Panc1 (cell line): ENCODE data around the gene CSF1R. TPM values are rescaled to one million over a fixed set of nuclear protein-coding genes. Genes with fewer than 3 reads are reported as not detected.
A peak's percentile ranks its signal among the peaks of the same experiment; 100 is the strongest.

Source experiments
- ATAC-seq: fragments of 200-7000 bp; cut with Tn5 transposase; 2 replicates; pipeline ENCODE4 v1.9.1; 2020; ENCODE audit warnings: mild to moderate bottlenecking, moderate library complexity
- BruUV-seq: library from RNA; stranded (reverse); fragments of 400-500 nt; replicated peaks from 2 replicates; lab custom pipeline; 2021; lab: Mats Ljungman, UMichigan
- CTCF ChIA-PET: fragments of 300-600 bp; sonication (Branson Sonifier 250); formaldehyde crosslinking; loops from one replicate; lab custom pipeline; 2022; ENCODE audit warnings: antibody characterized with exemption; lab: Charles Lee
- POLR2A ChIA-PET: fragments of 300-600 bp; sonication (Branson Sonifier 250); formaldehyde crosslinking; loops from one replicate; lab custom pipeline; 2022; ENCODE audit warnings: antibody characterized with exemption; lab: Charles Lee
- DNase-seq: peaks from one replicate; pipeline ENCODE4 v3.0.0-alpha.2; 2010; ENCODE audit warnings: low read depth, low spot score
- H3K27ac ChIP-seq: 2 replicates; pipeline ENCODE4 v1.5.1; 2011; ENCODE audit warnings: mild to moderate bottlenecking, low read length, inconsistent platforms
- H3K27me3 ChIP-seq: fragments of 200-500 bp; sonication (Bioruptor generic); 2 replicates; pipeline ENCODE4 v1.6.0; 2014; ENCODE audit warnings: low read length, inconsistent platforms; ENCODE audit not compliant: control insufficient read depth, insufficient read depth
- H3K36me3 ChIP-seq: fragments of 200-500 bp; sonication (Bioruptor generic); 2 replicates; pipeline ENCODE4 v1.5.1; 2014; ENCODE audit warnings: inconsistent platforms, mild to moderate bottlenecking, low read length, moderate library complexity; ENCODE audit not compliant: control insufficient read depth, insufficient read depth
- H3K4me1 ChIP-seq: 2 replicates; pipeline ENCODE4 v1.5.1; 2011; ENCODE audit warnings: inconsistent platforms, mild to moderate bottlenecking, low read length, moderate library complexity; ENCODE audit not compliant: control insufficient read depth, insufficient read depth
- H3K4me3 ChIP-seq, 2 experiments: 2 replicates each; pipeline ENCODE4 v1.5.1; 2011 to 2012; ENCODE audit warnings: low read depth in 2 of 2, low read length in 2 of 2, mild to moderate bottlenecking in 2 of 2, inconsistent platforms in 1 of 2, moderate library complexity in 1 of 2
- H3K9me3 ChIP-seq: fragments of 200-500 bp; sonication (Bioruptor generic); 2 replicates; pipeline ENCODE4 v1.5.1; 2014; ENCODE audit warnings: low read depth, mild to moderate bottlenecking, inconsistent platforms, low read length, moderate library complexity; ENCODE audit not compliant: control insufficient read depth, insufficient read depth
- CTCF ChIP-seq: fragments of 450-650 bp; IDR thresholded peaks from 2 replicates; pipeline ENCODE4 v1.5.1; 2017; ENCODE audit warnings: mild to moderate bottlenecking
- POLR2AphosphoS5 ChIP-seq: IDR thresholded peaks from 2 replicates; pipeline ENCODE4 v1.6.1; 2012; ENCODE audit warnings: mild to moderate bottlenecking, low read depth, low read length, moderate library complexity
- REST ChIP-seq, 2 experiments: IDR thresholded peaks; 2 replicates each; pipeline ENCODE4 v1.6.1; 2011 to 2012; ENCODE audit warnings: low read depth in 2 of 2, control low read depth in 1 of 2, low read length in 1 of 2, mild to moderate bottlenecking in 1 of 2, moderate library complexity in 1 of 2; ENCODE audit not compliant: insufficient read depth in 1 of 2
- SIN3A ChIP-seq: IDR thresholded peaks from 2 replicates; pipeline ENCODE4 v1.6.1; 2012; ENCODE audit warnings: low read depth, mild to moderate bottlenecking, low read length, moderate library complexity, borderline replicate concordance; ENCODE audit not compliant: insufficient read depth
- TCF7L2 ChIP-seq: IDR thresholded peaks from 2 replicates; pipeline ENCODE4 v1.6.1; 2011; ENCODE audit warnings: mild to moderate bottlenecking, low read depth, low read length, inconsistent platforms
- in situ Hi-C: cut with HindIII; loops from 2 replicates; pipeline ENCODE4 v1.10.0; 2016; ENCODE audit warnings: low sequenced_read_pairs, low pct_unique_long_range_greater_than_20kb
- intact Hi-C: fragments of 100-400 bp; cut with micrococcal nuclease; formaldehyde crosslinking; loops from one replicate; pipeline ENCODE4 v1.10.0; 2022; ENCODE audit not compliant: unreplicated experiment
- total RNA-seq: library from RNA; stranded (reverse); gene quantifications from one replicate; pipeline ENCODE4 v1.2.1, GENCODE V29; 2021; ENCODE audit not compliant: unreplicated experiment

The CSF1R gene
- total RNA-seq, 1 experiment from 2014 or later: 0.05 TPM

- H3K27me3 ChIP-seq: 0 out of 2 replicates have a peak, but pooled peaks cover 2% of the 10 kb centered on the region
- POLR2A ChIA-PET: no interaction called here
- CTCF ChIA-PET: no interaction called here
- H3K36me3 ChIP-seq: no peaks in the 10 kb centered on the region
- no peak overlapping the region for H3K27ac ChIP-seq
- H3K4me1 ChIP-seq: no peaks in the 10 kb centered on the region
- BruUV-seq: no TSS peak
- H3K4me3 ChIP-seq: no peak overlapping the region
- DNase-seq: no peak
- no peaks in the 10 kb centered on the region for H3K9me3 ChIP-seq
- in situ Hi-C loops: no loop called here
- intact Hi-C loops: no loop called here
- ATAC-seq: no peak
- TF ChIP-seq SIN3A: no peak
- TF ChIP-seq POLR2AphosphoS5: no peak
Measured at GRCh38 chr5:150082889-150083288, 3.5 kb downstream of the CSF1R start.

- in situ Hi-C loops: no loop called here
- Histone ChIP-seq H3K36me3 (no peaks in the 10 kb centered on the region), H3K27ac (no peak overlapping the region), H3K9me3 (no peaks in the 10 kb centered on the region), H3K4me1 (no peaks in the 10 kb centered on the region), H3K4me3 (no peak overlapping the region), H3K27me3 (0 out of 2 replicates have a peak, but pooled peaks cover 1% of the 10 kb centered on the region)
- intact Hi-C loops: no loop called here
- DNase-seq: no peak
- ChIA-PET POLR2A (no interaction called here), CTCF (no interaction called here)
- ATAC-seq: no peak
- TF ChIP-seq POLR2AphosphoS5: no peak
- TF ChIP-seq REST (IDR thresholded peaks at IDR 0.05; ENCODE audit: insufficient read depth in 1 of 2, low read depth in 2 of 2, low read length in 1 of 2): no peak
- no peak for TF ChIP-seq CTCF
- TF ChIP-seq TCF7L2: no peak
- no peak for TF ChIP-seq SIN3A
- no TSS peak for BruUV-seq
Measured at GRCh38 chr5:150082374-150082773, 4.0 kb downstream of the CSF1R start.

GRCh38 chr5:150081541-150082283 is 4.6 kb downstream of the CSF1R start:
- H3K27me3 ChIP-seq: no peaks in the 10 kb centered on the region
- in situ Hi-C loops: no loop called here
- H3K4me3 ChIP-seq: no peak overlapping the region
- intact Hi-C loops: no loop called here
- no peaks in the 10 kb centered on the region for H3K4me1 ChIP-seq
- no peaks in the 10 kb centered on the region for H3K9me3 ChIP-seq
- TF ChIP-seq CTCF: no peak
- no peak for TF ChIP-seq SIN3A
- no peak for TF ChIP-seq TCF7L2
- no peak for TF ChIP-seq POLR2AphosphoS5
- TF ChIP-seq REST (IDR thresholded peaks at IDR 0.05; ENCODE audit: insufficient read depth in 1 of 2, low read depth in 2 of 2, low read length in 1 of 2): no peak
- ATAC-seq (peak; percentile 54; the same call in 1 of the 2 replicates), DNase-seq (no peak)
- H3K36me3 ChIP-seq: no peaks in the 10 kb centered on the region
- ChIA-PET POLR2A (no interaction called here), CTCF (no interaction called here)
- no peak overlapping the region for H3K27ac ChIP-seq
- no TSS peak for BruUV-seq
